Measurements from ENCODE around the gene RAET1G.
"Not testable (repeated sequence)": the region's sequence is repeated elsewhere in the genome, so short reads cannot be mapped to it uniquely, and the experiment has no call there.

Gene RAET1G

GRCh38 chr6:149953934-149954327 is 31.0 kb upstream of the RAET1G start:
- DNase-seq (ENCODE audit: low spot score) = not testable (repeated sequence)

GRCh38 chr6:149953390-149953789 is 30.5 kb upstream of the RAET1G start:
- DNase-seq (ENCODE audit: low spot score) = not testable (repeated sequence)

- no peak for DNase-seq (ENCODE audit: low spot score)
Measured at GRCh38 chr6:149951626-149952025, 28.7 kb upstream of the RAET1G start.

- DNase-seq (ENCODE audit: low spot score) = no peak
Measured at GRCh38 chr6:149951096-149951495, 28.2 kb upstream of the RAET1G start.

- DNase-seq (ENCODE audit: low spot score) = no peak
Measured at GRCh38 chr6:149950423-149950822, 27.5 kb upstream of the RAET1G start.

- no peak for DNase-seq (ENCODE audit: low spot score)
Measured at GRCh38 chr6:149948616-149949015, 25.7 kb upstream of the RAET1G start.

GRCh38 chr6:149948011-149948410 is 25.1 kb upstream of the RAET1G start:
- no peak for DNase-seq (ENCODE audit: low spot score)

GRCh38 chr6:149947533-149947932 is 24.6 kb upstream of the RAET1G start:
- not testable (repeated sequence) for DNase-seq (ENCODE audit: low spot score)

GRCh38 chr6:149946631-149947030 is 23.7 kb upstream of the RAET1G start:
- not testable (repeated sequence) for DNase-seq (ENCODE audit: low spot score)

GRCh38 chr6:149945276-149945675 is 22.4 kb upstream of the RAET1G start:
- not testable (repeated sequence) for DNase-seq (ENCODE audit: low spot score)

GRCh38 chr6:149943321-149943720 is 20.4 kb upstream of the RAET1G start:
- not testable (repeated sequence) for DNase-seq (ENCODE audit: low spot score)

GRCh38 chr6:149942461-149942829 is 19.5 kb upstream of the RAET1G start:
- DNase-seq (ENCODE audit: low spot score) = no peak

- DNase-seq (ENCODE audit: low spot score) = peak; percentile 70
Measured at GRCh38 chr6:149941583-149942460, 18.9 kb upstream of the RAET1G start, which contains the start of gene ULBP2. Gene ULBP2 (plus strand): TSS chr6:149942014. CDS start chr6:149942073, 59 bp downstream.

- DNase-seq (ENCODE audit: low spot score) = no peak
Measured at GRCh38 chr6:149940672-149940982, 17.7 kb upstream of the RAET1G start.

GRCh38 chr6:149939909-149940671 is 17.2 kb upstream of the RAET1G start:
- DNase-seq (ENCODE audit: low spot score) = no peak

GRCh38 chr6:149939356-149939648 is 16.4 kb upstream of the RAET1G start:
- no peak for DNase-seq (ENCODE audit: low spot score)

- DNase-seq (ENCODE audit: low spot score) = no peak
Measured at GRCh38 chr6:149938571-149939355, 15.8 kb upstream of the RAET1G start.

- DNase-seq (ENCODE audit: low spot score) = not testable (repeated sequence)
Measured at GRCh38 chr6:149938013-149938570, 15.2 kb upstream of the RAET1G start.

- DNase-seq (ENCODE audit: low spot score) = no peak
Measured at GRCh38 chr6:149936743-149937142, 13.8 kb upstream of the RAET1G start.

- no peak for DNase-seq (ENCODE audit: low spot score)
Measured at GRCh38 chr6:149935668-149936067, 12.7 kb upstream of the RAET1G start.

- no peak for DNase-seq (ENCODE audit: low spot score)
Measured at GRCh38 chr6:149935246-149935645, 12.3 kb upstream of the RAET1G start.

Measured in hematopoietic multipotent progenitor cell treated with erythropoietin and hydrocortisone succinate and interleukin-3 and kit ligand, for 17 days (in vitro differentiated cells).